ENCODE measurements around the gene CXXC4.

The CXXC4 gene

GRCh38 chr4:104502471-104502870 lies 7.8 kb upstream of the CXXC4 start:
- no peak overlapping the region for H3K4me3 ChIP-seq (ENCODE audit: insufficient read depth in 1 of 2, low read depth in 1 of 2, low read length in 2 of 2)
- no peaks in the 10 kb centered on the region for H3K79me1 ChIP-seq (replicated peaks; ENCODE audit: low read length, poor library complexity, severe bottlenecking)
- no peaks in the 10 kb centered on the region for H3K36me3 ChIP-seq (ENCODE audit: control insufficient read depth in 1 of 2, insufficient read depth in 2 of 2, low read depth in 1 of 2, low read length in 2 of 2)
- DNase-seq: no peak
- no peak overlapping the region for H4K8ac ChIP-seq (ENCODE audit: low read length)
- no peak overlapping the region for H3K9ac ChIP-seq (ENCODE audit: low read length)
- no peak overlapping the region for H3K14ac ChIP-seq (ENCODE audit: low read length in 2 of 2)
- H2BK120ac ChIP-seq (ENCODE audit: low read depth, low read length): no peak overlapping the region
- no peaks in the 10 kb centered on the region for H3K9me3 ChIP-seq (ENCODE audit: control insufficient read depth, low read length)
- no peak overlapping the region for H2AK5ac ChIP-seq (ENCODE audit: low read length, severe bottlenecking)
- H3K27ac ChIP-seq (ENCODE audit: low read length, poor library complexity, severe bottlenecking): no peak overlapping the region
- no peak overlapping the region for H3K4ac ChIP-seq (ENCODE audit: low read depth in 1 of 2, low read length in 2 of 2)
- no peak overlapping the region for H3K23ac ChIP-seq (ENCODE audit: low read length in 2 of 2)
- WGBS: 94% methylated on average over 2 of the region's 2 CpGs
- no peak overlapping the region for H2BK15ac ChIP-seq (ENCODE audit: low read depth, poor library complexity, severe bottlenecking)
- H2AFZ ChIP-seq (ENCODE audit: low read depth, low read length): no peak overlapping the region
- no peak overlapping the region for H3K4me2 ChIP-seq (ENCODE audit: low read length, poor library complexity, severe bottlenecking)
- H2BK5ac ChIP-seq (ENCODE audit: low read depth, low read length, poor library complexity, severe bottlenecking): no peak overlapping the region
- H4K91ac ChIP-seq (ENCODE audit: low read length): no peak overlapping the region
- H3K27me3 ChIP-seq (ENCODE audit: control insufficient read depth in 1 of 2, insufficient read depth in 1 of 2, low read length in 2 of 2): peaks cover 0 to 8% of the 10 kb centered on the region in 2 experiments
- H2BK12ac ChIP-seq (ENCODE audit: low read length in 2 of 2): no peak overlapping the region
- H3K4me1 ChIP-seq (ENCODE audit: control insufficient read depth, insufficient read depth, low read depth, low read length): no peaks in the 10 kb centered on the region
- H3K18ac ChIP-seq (ENCODE audit: low read depth in 1 of 2, low read length in 2 of 2): no peak overlapping the region

- DNase-seq: peak; percentile 70
- Histone ChIP-seq H3K23ac (ENCODE audit: low read length in 2 of 2) (no peak overlapping the region), H3K27ac (ENCODE audit: low read length, poor library complexity, severe bottlenecking) (no peak overlapping the region), H3K79me1 (replicated peaks; ENCODE audit: low read length, poor library complexity, severe bottlenecking) (no peaks in the 10 kb centered on the region), H4K8ac (ENCODE audit: low read length) (no peak overlapping the region), H3K18ac (ENCODE audit: low read depth in 1 of 2, low read length in 2 of 2) (no peak overlapping the region), H3K9ac (ENCODE audit: low read length) (no peak overlapping the region), H2AFZ (ENCODE audit: low read depth, low read length) (no peak overlapping the region), H3K9me3 (ENCODE audit: control insufficient read depth, low read length) (no peaks in the 10 kb centered on the region), H4K91ac (ENCODE audit: low read length) (no peak overlapping the region), H3K36me3 (ENCODE audit: control insufficient read depth in 1 of 2, insufficient read depth in 2 of 2, low read depth in 1 of 2, low read length in 2 of 2) (no peaks in the 10 kb centered on the region), H2AK5ac (ENCODE audit: low read length, severe bottlenecking) (no peak overlapping the region), H2BK12ac (ENCODE audit: low read length in 2 of 2) (no peak overlapping the region), H2BK15ac (ENCODE audit: low read depth, poor library complexity, severe bottlenecking) (no peak overlapping the region), H3K14ac (ENCODE audit: low read length in 2 of 2) (no peak overlapping the region), H3K4ac (ENCODE audit: low read depth in 1 of 2, low read length in 2 of 2) (no peak overlapping the region), H3K27me3 (ENCODE audit: control insufficient read depth in 1 of 2, insufficient read depth in 1 of 2, low read length in 2 of 2) (peaks cover 0 to 2% of the 10 kb centered on the region in 2 experiments), H2BK120ac (ENCODE audit: low read depth, low read length) (no peak overlapping the region), H2BK5ac (ENCODE audit: low read depth, low read length, poor library complexity, severe bottlenecking) (no peak overlapping the region), H3K4me2 (ENCODE audit: low read length, poor library complexity, severe bottlenecking) (no peak overlapping the region), H3K4me3 (ENCODE audit: insufficient read depth in 1 of 2, low read depth in 1 of 2, low read length in 2 of 2) (no peak overlapping the region), H3K4me1 (ENCODE audit: control insufficient read depth, insufficient read depth, low read depth, low read length) (no peaks in the 10 kb centered on the region)
- WGBS: 28% methylated on average over 2 of the region's 3 CpGs
Measured at GRCh38 chr4:104501290-104501689, 6.6 kb upstream of the CXXC4 start.

DNA sequence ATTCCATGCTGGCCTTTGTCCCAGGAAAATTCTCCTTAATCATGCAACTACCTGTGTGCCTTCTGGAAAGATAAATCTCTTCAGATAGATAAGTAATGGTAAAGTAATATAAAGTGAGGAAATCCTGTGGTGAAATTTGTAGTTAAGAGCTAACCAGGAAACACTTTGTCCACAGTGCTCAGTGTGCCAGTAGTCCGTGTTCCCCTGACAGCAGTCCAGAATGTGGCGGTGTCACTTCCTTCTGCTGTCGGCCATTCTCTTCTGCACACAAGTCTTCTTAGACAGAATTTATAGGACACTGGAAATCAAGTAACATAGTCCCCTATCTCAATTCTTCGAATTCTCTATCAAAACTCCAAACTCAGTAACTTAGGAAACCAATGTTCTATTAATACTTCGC lies 5.7 kb upstream of the CXXC4 start:
- H3K4ac ChIP-seq (ENCODE audit: low read depth in 1 of 2, low read length in 2 of 2): no peak overlapping the region
- H3K4me2 ChIP-seq (ENCODE audit: low read length, poor library complexity, severe bottlenecking): no peak overlapping the region
- no peaks in the 10 kb centered on the region for H3K36me3 ChIP-seq (ENCODE audit: control insufficient read depth in 1 of 2, insufficient read depth in 2 of 2, low read depth in 1 of 2, low read length in 2 of 2)
- no peak overlapping the region for H3K4me3 ChIP-seq (ENCODE audit: insufficient read depth in 1 of 2, low read depth in 1 of 2, low read length in 2 of 2)
- no peaks in the 10 kb centered on the region for H3K4me1 ChIP-seq (ENCODE audit: control insufficient read depth, insufficient read depth, low read depth, low read length)
- H2AFZ ChIP-seq (ENCODE audit: low read depth, low read length): no peak overlapping the region
- H2BK12ac ChIP-seq (ENCODE audit: low read length in 2 of 2): no peak overlapping the region
- no peak overlapping the region for H2BK15ac ChIP-seq (ENCODE audit: low read depth, poor library complexity, severe bottlenecking)
- no peak overlapping the region for H2AK5ac ChIP-seq (ENCODE audit: low read length, severe bottlenecking)
- WGBS: 75% methylated on average over 5 of the region's 5 CpGs
- no peak overlapping the region for H3K14ac ChIP-seq (ENCODE audit: low read length in 2 of 2)
- no peak overlapping the region for H3K9ac ChIP-seq (ENCODE audit: low read length)
- H3K79me1 ChIP-seq (replicated peaks; ENCODE audit: low read length, poor library complexity, severe bottlenecking): no peaks in the 10 kb centered on the region
- no peak overlapping the region for H3K23ac ChIP-seq (ENCODE audit: low read length in 2 of 2)
- no peak overlapping the region for H2BK120ac ChIP-seq (ENCODE audit: low read depth, low read length)
- no peak overlapping the region for H3K27ac ChIP-seq (ENCODE audit: low read length, poor library complexity, severe bottlenecking)
- H3K27me3 ChIP-seq (ENCODE audit: control insufficient read depth in 1 of 2, insufficient read depth in 1 of 2, low read length in 2 of 2): peaks cover 0 to 7% of the 10 kb centered on the region in 2 experiments
- no peaks in the 10 kb centered on the region for H3K9me3 ChIP-seq (ENCODE audit: control insufficient read depth, low read length)
- DNase-seq: no peak
- H3K18ac ChIP-seq (ENCODE audit: low read depth in 1 of 2, low read length in 2 of 2): no peak overlapping the region
- no peak overlapping the region for H4K91ac ChIP-seq (ENCODE audit: low read length)
- no peak overlapping the region for H4K8ac ChIP-seq (ENCODE audit: low read length)
- no peak overlapping the region for H2BK5ac ChIP-seq (ENCODE audit: low read depth, low read length, poor library complexity, severe bottlenecking)

DNA sequence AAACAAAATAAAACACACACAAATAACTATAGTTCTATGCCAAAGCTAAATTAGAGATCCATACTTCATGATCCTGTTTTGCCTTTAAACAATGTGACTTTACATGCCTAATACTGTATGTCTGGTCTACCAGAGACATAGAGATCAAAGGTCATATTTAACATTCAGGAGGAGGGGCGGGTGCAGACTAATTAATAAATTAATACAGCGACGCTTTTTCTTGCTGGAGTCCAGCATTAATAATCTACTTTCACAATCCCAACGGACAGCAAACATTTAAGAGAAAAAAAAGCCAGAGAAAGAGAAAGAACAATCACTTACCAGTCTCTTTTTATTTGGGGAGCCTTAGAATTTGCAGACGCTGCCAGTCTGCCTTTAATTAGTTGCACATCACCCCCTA lies 509 bp downstream of the CXXC4 start:
- H2AK5ac ChIP-seq (ENCODE audit: low read length, severe bottlenecking): no peak overlapping the region
- 4% methylated on average over 4 of the region's 5 CpGs for WGBS

More for the DNA sequence above, 509 bp downstream of the CXXC4 start:
- H3K9ac ChIP-seq (ENCODE audit: low read length): no peak overlapping the region
- H3K23ac ChIP-seq (ENCODE audit: low read length in 2 of 2): no peak overlapping the region
- no peak overlapping the region for H3K27ac ChIP-seq (ENCODE audit: low read length, poor library complexity, severe bottlenecking)
- no peak overlapping the region for H4K8ac ChIP-seq (ENCODE audit: low read length)
- H3K79me1 ChIP-seq (replicated peaks; ENCODE audit: low read length, poor library complexity, severe bottlenecking): no peaks in the 10 kb centered on the region
- no peak overlapping the region for H2BK120ac ChIP-seq (ENCODE audit: low read depth, low read length)
- no peaks in the 10 kb centered on the region for H3K36me3 ChIP-seq (ENCODE audit: control insufficient read depth in 1 of 2, insufficient read depth in 2 of 2, low read depth in 1 of 2, low read length in 2 of 2)
- H4K91ac ChIP-seq (ENCODE audit: low read length): no peak overlapping the region
- no peak overlapping the region for H2BK5ac ChIP-seq (ENCODE audit: low read depth, low read length, poor library complexity, severe bottlenecking)
- H3K4me3 ChIP-seq (ENCODE audit: insufficient read depth in 1 of 2, low read depth in 1 of 2, low read length in 2 of 2): peak overlapping the region in 1 of 2 experiments; percentile 79
- peaks cover 0 to 42% of the 10 kb centered on the region in 2 experiments for H3K27me3 ChIP-seq (ENCODE audit: control insufficient read depth in 1 of 2, insufficient read depth in 1 of 2, low read length in 2 of 2)
- no peaks in the 10 kb centered on the region for H3K9me3 ChIP-seq (ENCODE audit: control insufficient read depth, low read length)
- H3K4me2 ChIP-seq (ENCODE audit: low read length, poor library complexity, severe bottlenecking): peak overlapping the region; percentile 97
- peaks cover 5% of the 10 kb centered on the region for H3K4me1 ChIP-seq (ENCODE audit: control insufficient read depth, insufficient read depth, low read depth, low read length)
- no peak overlapping the region for H2AFZ ChIP-seq (ENCODE audit: low read depth, low read length)
- no peak overlapping the region for H3K18ac ChIP-seq (ENCODE audit: low read depth in 1 of 2, low read length in 2 of 2)
- no peak overlapping the region for H2BK12ac ChIP-seq (ENCODE audit: low read length in 2 of 2)
- no peak overlapping the region for H3K4ac ChIP-seq (ENCODE audit: low read depth in 1 of 2, low read length in 2 of 2)
- DNase-seq: no peak
- H2BK15ac ChIP-seq (ENCODE audit: low read depth, poor library complexity, severe bottlenecking): no peak overlapping the region
- no peak overlapping the region for H3K14ac ChIP-seq (ENCODE audit: low read length in 2 of 2)

Measured in mesenchymal stem cell (in vitro differentiated cells and primary cell).